Measurements from ENCODE around the gene USP48. TPM values are rescaled to one million over a fixed set of nuclear protein-coding genes. Genes with fewer than 3 reads are reported as not detected.

The USP48 gene
- total and polyA plus RNA-seq, 7 donors: 12.6 to 77.0 (median 47.1) TPM

- 95 to 96% methylated on average over 2 of the region's 2 CpGs for WGBS, 2 donors
- Histone ChIP-seq H3K27me3 (no peaks in the 10 kb centered on the region), H3K27ac (no peak overlapping the region), H3K36me3 (peaks cover 0 to 47% (median 5%) of the 10 kb centered on the region in 4 donors), H3K4me1 (peaks cover 0 to 9% (median 4%) of the 10 kb centered on the region in 4 donors), H3K4me3 (no peak overlapping the region), H3K9me3 (no peaks in the 10 kb centered on the region)
- intact Hi-C loops (cut with DNase I): no loop called here
- DNase-seq: no peak
- TF ChIP-seq CTCF (IDR thresholded peaks at IDR 0.05) (no peak), POLR2A (IDR thresholded peaks at IDR 0.05) (no peak), EP300 (IDR thresholded peaks at IDR 0.05) (no peak)
Measured at GRCh38 chr1:21741206-21741605, 41.7 kb downstream of the USP48 start.

GRCh38 chr1:21736876-21737275 is 46.1 kb downstream of the USP48 start:
- peaks cover 0 to 71% (median 25%) of the 10 kb centered on the region in 4 donors for H3K36me3 ChIP-seq
- H3K9me3 ChIP-seq: no peaks in the 10 kb centered on the region
- no peak overlapping the region for H3K4me3 ChIP-seq
- intact Hi-C loops (cut with DNase I): no loop called here
- no peak for DNase-seq
- TF ChIP-seq EP300 (IDR thresholded peaks at IDR 0.05) (no peak), POLR2A (IDR thresholded peaks at IDR 0.05) (no peak), CTCF (IDR thresholded peaks at IDR 0.05) (no peak), POLR2AphosphoS5 (IDR thresholded peaks at IDR 0.05) (no peak)
- H3K4me1 ChIP-seq: peaks cover 0 to 9% (median 4%) of the 10 kb centered on the region in 4 donors
- 83 to 89% methylated on average over 9 of the region's 9 CpGs for WGBS, 2 donors
- H3K27me3 ChIP-seq: no peaks in the 10 kb centered on the region
- H3K27ac ChIP-seq: no peak overlapping the region

GRCh38 chr1:21736011-21736410 is 46.9 kb downstream of the USP48 start:
- TF ChIP-seq POLR2A (IDR thresholded peaks at IDR 0.05) (no peak), EP300 (IDR thresholded peaks at IDR 0.05) (no peak), CTCF (IDR thresholded peaks at IDR 0.05) (no peak), POLR2AphosphoS5 (IDR thresholded peaks at IDR 0.05) (no peak)
- Histone ChIP-seq H3K4me3 (no peak overlapping the region), H3K9me3 (no peaks in the 10 kb centered on the region), H3K27ac (no peak overlapping the region), H3K27me3 (no peaks in the 10 kb centered on the region), H3K36me3 (peaks cover 0 to 77% (median 28%) of the 10 kb centered on the region in 4 donors), H3K4me1 (peaks cover 0 to 2% (median under 1%) of the 10 kb centered on the region in 4 donors)
- intact Hi-C loops (cut with DNase I): no loop called here
- no peak for DNase-seq
- 95 to 97% methylated on average over 2 of the region's 2 CpGs for WGBS, 2 donors

GRCh38 chr1:21734526-21734925 is 48.4 kb downstream of the USP48 start:
- Histone ChIP-seq H3K4me3 (no peak overlapping the region), H3K27me3 (no peaks in the 10 kb centered on the region), H3K27ac (no peak overlapping the region), H3K4me1 (no peaks in the 10 kb centered on the region), H3K36me3 (peaks cover 0 to 85% (median 26%) of the 10 kb centered on the region in 4 donors), H3K9me3 (no peaks in the 10 kb centered on the region)
- intact Hi-C loops (cut with DNase I): no loop called here
- no peak for DNase-seq
- TF ChIP-seq POLR2A (IDR thresholded peaks at IDR 0.05) (no peak), POLR2AphosphoS5 (IDR thresholded peaks at IDR 0.05) (no peak), CTCF (IDR thresholded peaks at IDR 0.05) (no peak)

- WGBS, 2 donors: 0% methylated on average over 1 of the region's 1 CpG
- H3K36me3 ChIP-seq: peaks cover 7 to 93% (median 29%) of the 10 kb centered on the region in 4 donors
Measured at GRCh38 chr1:21732664-21733063, 50.3 kb downstream of the USP48 start.

More at GRCh38 chr1:21732664-21733063, 50.3 kb downstream of the USP48 start:
- Histone ChIP-seq H3K4me3 (no peak overlapping the region), H3K27me3 (no peaks in the 10 kb centered on the region), H3K9me3 (no peaks in the 10 kb centered on the region), H3K4me1 (no peaks in the 10 kb centered on the region), H3K27ac (no peak overlapping the region)
- intact Hi-C loops (cut with DNase I): no loop called here
- DNase-seq: no peak
- no peak for TF ChIP-seq EP300 (IDR thresholded peaks at IDR 0.05)
- no peak for TF ChIP-seq POLR2AphosphoS5 (IDR thresholded peaks at IDR 0.05)
- TF ChIP-seq POLR2A (IDR thresholded peaks at IDR 0.05): no peak
- no peak for TF ChIP-seq CTCF (IDR thresholded peaks at IDR 0.05)
